Measurements from ENCODE around the gene OR5AC2. TPM values are rescaled to one million over a fixed set of nuclear protein-coding genes. Genes with fewer than 3 reads are reported as not detected.
A peak's percentile ranks its signal among the peaks of the same experiment; 100 is the strongest.

Gene OR5AC2
- total RNA-seq, 2 experiments from 2014 or later = not detected

DNA sequence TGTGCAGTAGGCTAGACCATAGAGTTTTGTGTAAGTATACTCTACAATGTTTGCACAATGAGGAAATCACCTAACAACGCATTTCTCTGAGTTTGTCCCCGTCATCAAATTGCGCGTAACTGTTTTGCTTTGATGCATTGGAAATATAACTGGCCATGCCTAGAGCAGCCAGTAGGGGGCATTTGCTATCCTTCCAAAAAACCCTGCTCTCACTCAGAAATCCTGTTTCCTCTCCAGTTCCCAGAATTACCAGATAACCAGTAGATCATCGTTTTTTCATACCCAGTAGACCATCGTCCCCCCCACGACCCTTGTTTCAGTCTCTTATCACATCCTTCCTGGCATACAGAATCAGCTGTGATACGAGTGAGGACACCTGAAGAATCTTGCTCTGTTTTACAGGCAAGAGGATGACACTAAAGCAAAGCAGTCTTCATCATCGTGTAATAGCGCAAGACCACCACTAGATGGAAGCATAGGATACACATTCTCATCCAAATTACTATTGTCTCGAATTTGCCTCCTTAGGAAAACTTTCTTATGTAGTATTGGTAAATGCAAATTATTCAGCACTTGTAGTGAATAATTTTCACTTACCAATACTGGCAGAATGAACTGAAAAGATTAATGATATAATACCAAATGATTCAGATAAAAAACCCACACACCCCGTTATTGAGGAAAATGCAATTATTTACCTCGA is 47.5 kb upstream of the OR5AC2 start:
- POLR2A ChIA-PET = interaction anchor here (1.0 to 1.2 kb wide), 2 partner anchors 483 to 524 kb away, joined by 4 to 5 read pairs; partner anchors contain the start of gene CLDND1

DNA sequence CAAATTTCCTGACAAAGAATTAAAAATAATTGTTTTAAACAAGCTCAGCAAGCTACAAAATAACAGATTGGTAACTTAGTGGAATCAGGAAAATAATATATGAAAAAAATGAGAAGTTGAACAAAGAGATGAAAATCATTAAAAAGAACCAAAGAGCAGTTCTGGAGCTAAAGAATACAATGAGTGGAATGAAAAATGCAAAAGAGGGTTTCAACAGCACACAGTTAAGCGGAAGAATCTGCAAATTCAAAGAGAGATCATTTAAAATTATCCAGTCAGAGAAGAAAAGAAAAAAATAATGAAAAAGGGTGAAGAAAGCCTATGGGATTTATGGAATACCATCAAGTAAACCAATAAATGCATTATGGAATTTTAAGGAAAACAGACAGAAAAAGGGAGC is 45.6 kb upstream of the OR5AC2 start:
- CTCF ChIA-PET = no interaction called here
- Histone ChIP-seq H3K27me3 (ENCODE audit: control insufficient read depth in 1 of 2, insufficient read depth in 2 of 2, low read length in 2 of 2) (no peaks in the 10 kb centered on the region), H3K9me3 (ENCODE audit: control insufficient read depth in 1 of 2, insufficient read depth in 1 of 2, low read length in 2 of 2) (peaks cover 0 to 10% of the 10 kb centered on the region in 2 experiments), H3K4me1 (ENCODE audit: insufficient read depth, low read length) (no peaks in the 10 kb centered on the region), H3K36me3 (ENCODE audit: insufficient read depth, low read length) (no peaks in the 10 kb centered on the region), H3K4me3 (ENCODE audit: low read length) (no peak overlapping the region), H3K27ac (ENCODE audit: low read depth in 1 of 2, low read length in 2 of 2) (no peak overlapping the region)
- DNase-seq (no peak), ATAC-seq (ENCODE audit: poor library complexity) (no peak)
- TF ChIP-seq, protein P1, sequence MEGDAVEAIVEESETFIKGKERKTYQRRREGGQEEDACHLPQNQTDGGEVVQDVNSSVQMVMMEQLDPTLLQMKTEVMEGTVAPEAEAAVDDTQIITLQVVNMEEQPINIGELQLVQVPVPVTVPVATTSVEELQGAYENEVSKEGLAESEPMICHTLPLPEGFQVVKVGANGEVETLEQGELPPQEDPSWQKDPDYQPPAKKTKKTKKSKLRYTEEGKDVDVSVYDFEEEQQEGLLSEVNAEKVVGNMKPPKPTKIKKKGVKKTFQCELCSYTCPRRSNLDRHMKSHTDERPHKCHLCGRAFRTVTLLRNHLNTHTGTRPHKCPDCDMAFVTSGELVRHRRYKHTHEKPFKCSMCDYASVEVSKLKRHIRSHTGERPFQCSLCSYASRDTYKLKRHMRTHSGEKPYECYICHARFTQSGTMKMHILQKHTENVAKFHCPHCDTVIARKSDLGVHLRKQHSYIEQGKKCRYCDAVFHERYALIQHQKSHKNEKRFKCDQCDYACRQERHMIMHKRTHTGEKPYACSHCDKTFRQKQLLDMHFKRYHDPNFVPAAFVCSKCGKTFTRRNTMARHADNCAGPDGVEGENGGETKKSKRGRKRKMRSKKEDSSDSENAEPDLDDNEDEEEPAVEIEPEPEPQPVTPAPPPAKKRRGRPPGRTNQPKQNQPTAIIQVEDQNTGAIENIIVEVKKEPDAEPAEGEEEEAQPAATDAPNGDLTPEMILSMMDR (IDR thresholded peaks at IDR 0.05) = no peak
- Mint-ChIP-seq H3K4me1 (ENCODE audit: low read depth) (no peaks in the 10 kb centered on the region), H3K9me3 (peaks cover 3% of the 10 kb centered on the region), H3K4me3 (no peak overlapping the region), H3K36me3 (ENCODE audit: low read depth) (no peaks in the 10 kb centered on the region), H3K27ac (no peak overlapping the region), H3K27me3 (peaks cover 23% of the 10 kb centered on the region)
- intact Hi-C loops (cut with DNase I, micrococcal nuclease) = loop anchor here in 1 of 2 experiments (2.0 to 5.0 kb wide), 2 partner anchors 531 to 556 kb away; no protein-coding TSS in a partner anchor
- POLR2A ChIA-PET = no interaction called here

More for the DNA sequence above, 47.5 kb upstream of the OR5AC2 start:
- intact Hi-C loops (cut with DNase I, micrococcal nuclease) = loop anchor here (1.0 to 10.0 kb wide), 9 partner anchors 67 to 778 kb away; partner anchors contain the start of genes CLDND1 (in 1 of the 2) and RIOX2 (in 1 of the 2)
- CTCF ChIA-PET = interaction anchor here (0.6 to 1.6 kb wide), 14 partner anchors 8 to 779 kb away, joined by 3 to 6 read pairs (median 3); partner anchors contain the start of gene ARL6
- DNase-seq = peak; percentile 40 to 91 (median 62)
- H3K4me1 Mint-ChIP-seq (ENCODE audit: low read depth) = no peaks in the 10 kb centered on the region
- H3K27me3 ChIP-seq (ENCODE audit: control insufficient read depth in 1 of 2, insufficient read depth in 2 of 2, low read length in 2 of 2) = no peaks in the 10 kb centered on the region
- H3K4me3 ChIP-seq (ENCODE audit: low read length) = peak overlapping the region; percentile 45
- H3K27ac Mint-ChIP-seq = peak overlapping the region; percentile 90
- peak; percentile 93 for ATAC-seq (ENCODE audit: poor library complexity)
- peak overlapping the region; percentile 72 for H3K4me3 Mint-ChIP-seq
- peaks cover 3% of the 10 kb centered on the region for H3K9me3 Mint-ChIP-seq
- no peaks in the 10 kb centered on the region for H3K4me1 ChIP-seq (ENCODE audit: insufficient read depth, low read length)
- H3K27ac ChIP-seq (ENCODE audit: low read depth in 1 of 2, low read length in 2 of 2) = peak overlapping the region; percentile 59 to 70
- H3K36me3 Mint-ChIP-seq (ENCODE audit: low read depth) = no peaks in the 10 kb centered on the region
- H3K9me3 ChIP-seq (ENCODE audit: control insufficient read depth in 1 of 2, insufficient read depth in 1 of 2, low read length in 2 of 2) = peaks cover 0 to 10% of the 10 kb centered on the region in 2 experiments
- peaks cover 15% of the 10 kb centered on the region for H3K27me3 Mint-ChIP-seq
- H3K36me3 ChIP-seq (ENCODE audit: insufficient read depth, low read length) = no peaks in the 10 kb centered on the region
- TF ChIP-seq, protein P1 (IDR thresholded peaks at IDR 0.05) = peak; percentile 98

DNA sequence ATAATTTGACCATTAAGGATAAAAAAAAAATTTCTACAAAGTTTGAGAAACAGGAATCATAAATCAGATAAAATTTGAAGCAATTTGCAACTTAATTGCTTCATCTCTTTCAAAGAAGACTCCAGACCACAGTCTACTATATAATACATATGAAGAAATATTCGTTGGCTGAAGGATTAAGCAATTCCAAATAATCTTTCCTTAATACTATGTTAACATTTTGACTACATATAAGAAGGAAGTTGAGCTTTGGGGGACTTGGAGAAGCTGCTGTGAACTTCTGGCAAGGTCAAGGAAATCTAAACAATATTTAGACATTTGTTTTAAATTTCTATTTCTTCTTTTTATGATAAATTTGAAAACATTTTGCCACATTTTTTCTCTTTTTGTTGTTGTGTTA is 38.4 kb upstream of the OR5AC2 start:
- H3K27ac Mint-ChIP-seq = no peak overlapping the region
- Histone ChIP-seq H3K4me1 (ENCODE audit: insufficient read depth, low read length) (no peaks in the 10 kb centered on the region), H3K27me3 (ENCODE audit: control insufficient read depth in 1 of 2, insufficient read depth in 2 of 2, low read length in 2 of 2) (peaks cover 0 to 5% of the 10 kb centered on the region in 2 experiments), H3K4me3 (ENCODE audit: low read length) (no peak overlapping the region), H3K27ac (ENCODE audit: low read depth in 1 of 2, low read length in 2 of 2) (no peak overlapping the region), H3K36me3 (ENCODE audit: insufficient read depth, low read length) (no peaks in the 10 kb centered on the region), H3K9me3 (ENCODE audit: control insufficient read depth in 1 of 2, insufficient read depth in 1 of 2, low read length in 2 of 2) (no peaks in the 10 kb centered on the region)
- peaks cover 17% of the 10 kb centered on the region for H3K27me3 Mint-ChIP-seq
- no peak overlapping the region for H3K4me3 Mint-ChIP-seq
- CTCF ChIA-PET = no interaction called here
- H3K9me3 Mint-ChIP-seq = no peaks in the 10 kb centered on the region
- TF ChIP-seq, protein P1 (IDR thresholded peaks at IDR 0.05) = no peak
- intact Hi-C loops (cut with DNase I, micrococcal nuclease) = no loop called here
- POLR2A ChIA-PET = no interaction called here
- DNase-seq (no peak), ATAC-seq (ENCODE audit: poor library complexity) (no peak)
- H3K4me1 Mint-ChIP-seq (ENCODE audit: low read depth) = no peaks in the 10 kb centered on the region
- H3K36me3 Mint-ChIP-seq (ENCODE audit: low read depth) = no peaks in the 10 kb centered on the region
